ENCODE results near the gene SPAG16. TPM values are rescaled to one million over a fixed set of nuclear protein-coding genes. Genes with fewer than 3 reads are reported as not detected.

SPAG16 gene
- total and polyA plus RNA-seq, 3 experiments from 2014 or later: 7.7 to 15.3 (median 8.2) TPM

- no peaks in the 10 kb centered on the region for H3K27me3 ChIP-seq (ENCODE audit: insufficient read depth, low read length, poor library complexity, severe bottlenecking)
- H3K36me3 Mint-ChIP-seq: peaks cover 16 to 27% (median 24%) of the 10 kb centered on the region in 3 donors
- ChIA-PET CTCF (no interaction called here), POLR2A (no interaction called here)
- H3K36me3 ChIP-seq (ENCODE audit: insufficient read depth, low read length): no peaks in the 10 kb centered on the region
- H3K4me1 ChIP-seq (ENCODE audit: insufficient read depth, low read length): no peaks in the 10 kb centered on the region
- no peaks in the 10 kb centered on the region for H3K9me3 Mint-ChIP-seq
- H3K4me3 Mint-ChIP-seq: no peak overlapping the region
- no peak for DNase-seq
- H3K27me3 Mint-ChIP-seq: no peaks in the 10 kb centered on the region
- H3K27ac Mint-ChIP-seq: peak overlapping the region in 1 of 8 donors; percentile 39
- H3K4me3 ChIP-seq (ENCODE audit: low read length): no peak overlapping the region
- H3K4me1 Mint-ChIP-seq: no peaks in the 10 kb centered on the region
- H3K9me3 ChIP-seq (ENCODE audit: low read length): no peaks in the 10 kb centered on the region
- no peak overlapping the region for H3K27ac ChIP-seq (ENCODE audit: low read depth, low read length)
Measured at GRCh38 chr2:213296270-213296669, 12.0 kb downstream of the SPAG16 start.

GRCh38 chr2:213306316-213306942 lies 22.2 kb downstream of the SPAG16 start:
- Histone ChIP-seq H3K36me3 (ENCODE audit: insufficient read depth, low read length) (no peaks in the 10 kb centered on the region), H3K9me3 (ENCODE audit: low read length) (peaks cover 17% of the 10 kb centered on the region), H3K27ac (ENCODE audit: low read depth, low read length) (no peak overlapping the region), H3K4me3 (ENCODE audit: low read length) (no peak overlapping the region), H3K27me3 (ENCODE audit: insufficient read depth, low read length, poor library complexity, severe bottlenecking) (no peaks in the 10 kb centered on the region), H3K4me1 (ENCODE audit: insufficient read depth, low read length) (no peaks in the 10 kb centered on the region)
- Mint-ChIP-seq H3K9me3 (peaks cover 22 to 28% (median 27%) of the 10 kb centered on the region in 5 donors), H3K27me3 (no peaks in the 10 kb centered on the region), H3K4me1 (no peaks in the 10 kb centered on the region), H3K4me3 (no peak overlapping the region), H3K27ac (no peak overlapping the region), H3K36me3 (peaks cover 42 to 65% (median 53%) of the 10 kb centered on the region in 3 donors)
- CTCF ChIA-PET: no interaction called here
- POLR2A ChIA-PET: no interaction called here
- DNase-seq: no peak

GRCh38 chr2:213315168-213315876 lies 31.1 kb downstream of the SPAG16 start:
- H3K36me3 Mint-ChIP-seq: peaks cover 29 to 39% (median 39%) of the 10 kb centered on the region in 3 donors
- H3K9me3 Mint-ChIP-seq: no peaks in the 10 kb centered on the region
- DNase-seq: no peak

GRCh38 chr2:213316001-213316735 lies 31.9 kb downstream of the SPAG16 start:
- Mint-ChIP-seq H3K4me3 (no peak overlapping the region), H3K4me1 (no peaks in the 10 kb centered on the region), H3K9me3 (no peaks in the 10 kb centered on the region), H3K36me3 (peaks cover 35 to 43% (median 41%) of the 10 kb centered on the region in 3 donors), H3K27ac (peak overlapping the region in 1 of 8 donors; percentile 32), H3K27me3 (no peaks in the 10 kb centered on the region)
- no peak overlapping the region for H3K27ac ChIP-seq (ENCODE audit: low read depth, low read length)
- no peak overlapping the region for H3K4me3 ChIP-seq (ENCODE audit: low read length)
- POLR2A ChIA-PET: no interaction called here
- H3K9me3 ChIP-seq (ENCODE audit: low read length): no peaks in the 10 kb centered on the region
- H3K36me3 ChIP-seq (ENCODE audit: insufficient read depth, low read length): no peaks in the 10 kb centered on the region
- CTCF ChIA-PET: no interaction called here
- no peaks in the 10 kb centered on the region for H3K27me3 ChIP-seq (ENCODE audit: insufficient read depth, low read length, poor library complexity, severe bottlenecking)
- no peak for DNase-seq
- H3K4me1 ChIP-seq (ENCODE audit: insufficient read depth, low read length): no peaks in the 10 kb centered on the region

More at GRCh38 chr2:213315168-213315876, 31.1 kb downstream of the SPAG16 start:
- POLR2A ChIA-PET: no interaction called here
- Mint-ChIP-seq H3K27ac (peak overlapping the region in 1 of 8 donors; percentile 32), H3K4me1 (no peaks in the 10 kb centered on the region), H3K4me3 (no peak overlapping the region), H3K27me3 (no peaks in the 10 kb centered on the region)
- Histone ChIP-seq H3K4me1 (ENCODE audit: insufficient read depth, low read length) (no peaks in the 10 kb centered on the region), H3K27me3 (ENCODE audit: insufficient read depth, low read length, poor library complexity, severe bottlenecking) (no peaks in the 10 kb centered on the region), H3K9me3 (ENCODE audit: low read length) (no peaks in the 10 kb centered on the region), H3K27ac (ENCODE audit: low read depth, low read length) (no peak overlapping the region), H3K4me3 (ENCODE audit: low read length) (no peak overlapping the region), H3K36me3 (ENCODE audit: insufficient read depth, low read length) (no peaks in the 10 kb centered on the region)
- CTCF ChIA-PET: no interaction called here

GRCh38 chr2:213317929-213318328 lies 33.7 kb downstream of the SPAG16 start:
- H3K9me3 ChIP-seq (ENCODE audit: low read length): no peaks in the 10 kb centered on the region
- Mint-ChIP-seq H3K27ac (no peak overlapping the region), H3K36me3 (peaks cover 40 to 44% (median 41%) of the 10 kb centered on the region in 3 donors), H3K9me3 (no peaks in the 10 kb centered on the region), H3K4me3 (no peak overlapping the region), H3K4me1 (no peaks in the 10 kb centered on the region), H3K27me3 (no peaks in the 10 kb centered on the region)
- no peak overlapping the region for H3K4me3 ChIP-seq (ENCODE audit: low read length)
- no peak overlapping the region for H3K27ac ChIP-seq (ENCODE audit: low read depth, low read length)
- no peaks in the 10 kb centered on the region for H3K36me3 ChIP-seq (ENCODE audit: insufficient read depth, low read length)
- H3K27me3 ChIP-seq (ENCODE audit: insufficient read depth, low read length, poor library complexity, severe bottlenecking): no peaks in the 10 kb centered on the region
- CTCF ChIA-PET: no interaction called here
- POLR2A ChIA-PET: no interaction called here
- no peak for DNase-seq
- no peaks in the 10 kb centered on the region for H3K4me1 ChIP-seq (ENCODE audit: insufficient read depth, low read length)

- Mint-ChIP-seq H3K4me1 (no peaks in the 10 kb centered on the region), H3K9me3 (peaks cover 0 to 9% (median 5%) of the 10 kb centered on the region in 5 donors), H3K27ac (peak overlapping the region in 1 of 8 donors; percentile 1), H3K27me3 (no peaks in the 10 kb centered on the region), H3K4me3 (no peak overlapping the region), H3K36me3 (peaks cover 45 to 59% (median 53%) of the 10 kb centered on the region in 3 donors)
- CTCF ChIA-PET: no interaction called here
- no peak overlapping the region for H3K4me3 ChIP-seq (ENCODE audit: low read length)
- no peaks in the 10 kb centered on the region for H3K27me3 ChIP-seq (ENCODE audit: insufficient read depth, low read length, poor library complexity, severe bottlenecking)
- no peaks in the 10 kb centered on the region for H3K4me1 ChIP-seq (ENCODE audit: insufficient read depth, low read length)
- H3K9me3 ChIP-seq (ENCODE audit: low read length): no peaks in the 10 kb centered on the region
- no peak for DNase-seq
- H3K36me3 ChIP-seq (ENCODE audit: insufficient read depth, low read length): no peaks in the 10 kb centered on the region
- POLR2A ChIA-PET: no interaction called here
- H3K27ac ChIP-seq (ENCODE audit: low read depth, low read length): no peak overlapping the region
Measured at GRCh38 chr2:213320604-213321003, 36.3 kb downstream of the SPAG16 start.

- Histone ChIP-seq H3K4me1 (ENCODE audit: insufficient read depth, low read length) (no peaks in the 10 kb centered on the region), H3K4me3 (ENCODE audit: low read length) (no peak overlapping the region), H3K27ac (ENCODE audit: low read depth, low read length) (no peak overlapping the region), H3K36me3 (ENCODE audit: insufficient read depth, low read length) (no peaks in the 10 kb centered on the region), H3K9me3 (ENCODE audit: low read length) (peaks cover 13% of the 10 kb centered on the region), H3K27me3 (ENCODE audit: insufficient read depth, low read length, poor library complexity, severe bottlenecking) (no peaks in the 10 kb centered on the region)
- peaks cover 41 to 66% (median 55%) of the 10 kb centered on the region in 5 donors for H3K9me3 Mint-ChIP-seq
- no peaks in the 10 kb centered on the region for H3K4me1 Mint-ChIP-seq
- CTCF ChIA-PET: no interaction called here
- no peak for DNase-seq
- peaks cover 0 to 2% of the 10 kb centered on the region in 2 donors for H3K27me3 Mint-ChIP-seq
- H3K27ac Mint-ChIP-seq: no peak overlapping the region
- no peak overlapping the region for H3K4me3 Mint-ChIP-seq
- H3K36me3 Mint-ChIP-seq: peaks cover 0 to 8% (median 2%) of the 10 kb centered on the region in 3 donors
- POLR2A ChIA-PET: no interaction called here
Measured at GRCh38 chr2:213336253-213336770, 52.0 kb downstream of the SPAG16 start.

GRCh38 chr2:213353419-213353818 lies 69.2 kb downstream of the SPAG16 start:
- CTCF ChIA-PET: no interaction called here

More at GRCh38 chr2:213353419-213353818, 69.2 kb downstream of the SPAG16 start:
- no peaks in the 10 kb centered on the region for H3K9me3 ChIP-seq (ENCODE audit: low read length)
- no peaks in the 10 kb centered on the region for H3K36me3 ChIP-seq (ENCODE audit: insufficient read depth, low read length)
- Mint-ChIP-seq H3K36me3 (peaks cover 0 to 3% (median 0%) of the 10 kb centered on the region in 3 donors), H3K27ac (no peak overlapping the region), H3K4me3 (no peak overlapping the region), H3K4me1 (no peaks in the 10 kb centered on the region), H3K9me3 (peaks cover 4 to 22% (median 13%) of the 10 kb centered on the region in 5 donors), H3K27me3 (no peaks in the 10 kb centered on the region)
- H3K4me1 ChIP-seq (ENCODE audit: insufficient read depth, low read length): no peaks in the 10 kb centered on the region
- no peaks in the 10 kb centered on the region for H3K27me3 ChIP-seq (ENCODE audit: insufficient read depth, low read length, poor library complexity, severe bottlenecking)
- H3K4me3 ChIP-seq (ENCODE audit: low read length): no peak overlapping the region
- POLR2A ChIA-PET: no interaction called here
- DNase-seq: no peak
- H3K27ac ChIP-seq (ENCODE audit: low read depth, low read length): no peak overlapping the region

Measured in CD8-positive, alpha-beta memory T cell (primary cell).